T-helper 1 cell treated with Interleukin-12 subunit alpha and Interleukin-12 subunit beta and Interleukin-4 antibody, amounts not matched to agents 30 μg/mL and 1 μg/mL, for 36 hours (primary cell): Measurements from ENCODE around the gene GSTT2.
"Not testable (repeated sequence)": the region's sequence is repeated elsewhere in the genome, so short reads cannot be mapped to it uniquely, and the experiment has no call there.

ENCODE experiments used
- H3K27ac Mint-ChIP-seq: one replicate; pipeline ENCODE4 v1.8.0; 2021; ENCODE audit warnings: mild to moderate bottlenecking, mixed read lengths
- H3K27me3 Mint-ChIP-seq: one replicate; pipeline ENCODE4 v1.8.0; 2021; ENCODE audit warnings: low read depth, mixed read lengths
- H3K36me3 Mint-ChIP-seq: one replicate; pipeline ENCODE4 v1.8.0; 2021; ENCODE audit warnings: low read depth, mixed read lengths
- H3K4me1 Mint-ChIP-seq: one replicate; pipeline ENCODE4 v1.8.0; 2021; ENCODE audit warnings: low read depth, mixed read lengths
- H3K4me3 Mint-ChIP-seq: one replicate; pipeline ENCODE4 v1.8.0; 2021; ENCODE audit warnings: mild to moderate bottlenecking, moderate library complexity, mixed read lengths
- H3K9me3 Mint-ChIP-seq: one replicate; pipeline ENCODE4 v1.8.0; 2021; ENCODE audit warnings: mixed read lengths

Gene GSTT2

GRCh38 chr22:23979557-23980240 is at the start of gene GSTT2:
GSTT2 (plus strand) TSS chr22:23980134.
- H3K9me3 Mint-ChIP-seq, H3K27ac Mint-ChIP-seq, H3K4me1 Mint-ChIP-seq, H3K27me3 Mint-ChIP-seq, H3K36me3 Mint-ChIP-seq, H3K4me3 Mint-ChIP-seq: not testable (repeated sequence)

GRCh38 chr22:23938328-23939016 is 41.5 kb upstream of the GSTT2 start:
- Mint-ChIP-seq H3K27ac (no peak overlapping the region), H3K9me3 (no peaks in the 10 kb centered on the region), H3K36me3 (no peaks in the 10 kb centered on the region), H3K4me1 (peaks cover 4% of the 10 kb centered on the region), H3K27me3 (peaks cover 12% of the 10 kb centered on the region), H3K4me3 (no peak overlapping the region)

GRCh38 chr22:23939017-23939357 is 40.9 kb upstream of the GSTT2 start:
- Mint-ChIP-seq H3K4me1 (peaks cover 4% of the 10 kb centered on the region), H3K27me3 (peaks cover 13% of the 10 kb centered on the region), H3K9me3 (no peaks in the 10 kb centered on the region), H3K27ac (no peak overlapping the region), H3K36me3 (no peaks in the 10 kb centered on the region), H3K4me3 (no peak overlapping the region)

GRCh38 chr22:23940166-23940565 is 39.8 kb upstream of the GSTT2 start:
- not testable (repeated sequence) for H3K4me3 Mint-ChIP-seq, H3K36me3 Mint-ChIP-seq, H3K27ac Mint-ChIP-seq, H3K9me3 Mint-ChIP-seq, H3K4me1 Mint-ChIP-seq
- peaks cover 19% of the 10 kb centered on the region for H3K27me3 Mint-ChIP-seq

- H3K9me3 Mint-ChIP-seq, H3K27ac Mint-ChIP-seq, H3K4me3 Mint-ChIP-seq, H3K4me1 Mint-ChIP-seq, H3K36me3 Mint-ChIP-seq: not testable (repeated sequence)
- peaks cover 12% of the 10 kb centered on the region for H3K27me3 Mint-ChIP-seq
These were observed 32.5 kb upstream of the GSTT2 start for GRCh38 chr22:23947391-23947790.

GRCh38 chr22:23949764-23950163 is 30.2 kb upstream of the GSTT2 start:
- H3K4me3 Mint-ChIP-seq, H3K27me3 Mint-ChIP-seq, H3K27ac Mint-ChIP-seq, H3K9me3 Mint-ChIP-seq, H3K4me1 Mint-ChIP-seq, H3K36me3 Mint-ChIP-seq: not testable (repeated sequence)

GRCh38 chr22:23951383-23951782 is 28.6 kb upstream of the GSTT2 start:
- H3K4me3 Mint-ChIP-seq, H3K4me1 Mint-ChIP-seq, H3K27me3 Mint-ChIP-seq, H3K9me3 Mint-ChIP-seq, H3K27ac Mint-ChIP-seq, H3K36me3 Mint-ChIP-seq: not testable (repeated sequence)

GRCh38 chr22:23952794-23953405 is 27.0 kb upstream of the GSTT2 start:
- not testable (repeated sequence) for H3K36me3 Mint-ChIP-seq, H3K4me1 Mint-ChIP-seq, H3K4me3 Mint-ChIP-seq, H3K27me3 Mint-ChIP-seq, H3K9me3 Mint-ChIP-seq
- H3K27ac Mint-ChIP-seq = peak overlapping the region; percentile 58

GRCh38 chr22:23953485-23953884 is 26.4 kb upstream of the GSTT2 start:
- not testable (repeated sequence) for H3K36me3 Mint-ChIP-seq

GRCh38 chr22:23954193-23954990 is 25.5 kb upstream of the GSTT2 start:
- H3K4me1 Mint-ChIP-seq, H3K9me3 Mint-ChIP-seq, H3K27ac Mint-ChIP-seq, H3K4me3 Mint-ChIP-seq, H3K27me3 Mint-ChIP-seq, H3K36me3 Mint-ChIP-seq: not testable (repeated sequence)

More at GRCh38 chr22:23953485-23953884, 26.4 kb upstream of the GSTT2 start:
- H3K27me3 Mint-ChIP-seq, H3K4me1 Mint-ChIP-seq, H3K9me3 Mint-ChIP-seq, H3K4me3 Mint-ChIP-seq, H3K27ac Mint-ChIP-seq: not testable (repeated sequence)

- H3K4me1 Mint-ChIP-seq, H3K4me3 Mint-ChIP-seq, H3K36me3 Mint-ChIP-seq, H3K27me3 Mint-ChIP-seq, H3K9me3 Mint-ChIP-seq, H3K27ac Mint-ChIP-seq: not testable (repeated sequence)
These were observed 25.0 kb upstream of the GSTT2 start for GRCh38 chr22:23954991-23955305.

- H3K4me3 Mint-ChIP-seq, H3K4me1 Mint-ChIP-seq, H3K27me3 Mint-ChIP-seq, H3K36me3 Mint-ChIP-seq, H3K27ac Mint-ChIP-seq, H3K9me3 Mint-ChIP-seq: not testable (repeated sequence)
These were observed 24.0 kb upstream of the GSTT2 start for GRCh38 chr22:23955886-23956285.

- H3K36me3 Mint-ChIP-seq, H3K27me3 Mint-ChIP-seq, H3K4me3 Mint-ChIP-seq, H3K27ac Mint-ChIP-seq, H3K4me1 Mint-ChIP-seq, H3K9me3 Mint-ChIP-seq: not testable (repeated sequence)
These were observed 23.5 kb upstream of the GSTT2 start for GRCh38 chr22:23956301-23956900.

GRCh38 chr22:23961084-23961771 is 18.7 kb upstream of the GSTT2 start, which contains the start of gene GSTT2B:
GSTT2B (minus strand) TSS chr22:23961195; CDS start chr22:23961131, 64 bp downstream.
- not testable (repeated sequence) for H3K27ac Mint-ChIP-seq, H3K27me3 Mint-ChIP-seq, H3K9me3 Mint-ChIP-seq, H3K36me3 Mint-ChIP-seq, H3K4me3 Mint-ChIP-seq, H3K4me1 Mint-ChIP-seq
